Myocyte (in vitro differentiated cells): ENCODE data around the gene OR1E1. TPM values are rescaled to one million over a fixed set of nuclear protein-coding genes. Genes with fewer than 3 reads are reported as not detected.

Experiments used
- total RNA-seq: library from RNA; depleted of rRNA; stranded (reverse); fragments of >200 nt; gene quantifications from 2 replicates; pipeline ENCODE4 v1.2.3, GENCODE V29; 2014

Gene OR1E1
- total RNA-seq, 1 donor from 2014 or later: not detected

Other genes with a start within 250 kb of the OR1E1 start
- not detected in 2 replicates for gene OR1A2, start 200.9 kb downstream of the OR1E1 start, total RNA-seq
- gene OR1A1, start 190.7 kb downstream of the OR1E1 start, total RNA-seq: not detected in 2 replicates
- gene OR3A1, start 100.0 kb downstream of the OR1E1 start, total RNA-seq: not detected in 2 replicates
- gene OR3A2, start 12.1 kb downstream of the OR1E1 start, total RNA-seq: not detected in 2 replicates
- not detected in 2 replicates for gene OR3A3, start 13.0 kb upstream of the OR1E1 start, total RNA-seq
- gene OR1E2, start 35.4 kb upstream of the OR1E1 start, total RNA-seq: not detected in 2 replicates
- not detected in 2 replicates for gene SPATA22, start 73.4 kb upstream of the OR1E1 start, total RNA-seq
- 0.03 and 0.05 TPM in 2 replicates for gene ASPA, start 77.6 kb upstream of the OR1E1 start, total RNA-seq
- 0.08 and 0.26 TPM in 2 replicates for gene TRPV3, start 159.4 kb upstream of the OR1E1 start, total RNA-seq
- gene TRPV1, start 211.0 kb upstream of the OR1E1 start, total RNA-seq: 0.99 and 1.3 TPM in 2 replicates
- gene SHPK, start 237.8 kb upstream of the OR1E1 start, total RNA-seq: 3.5 and 4.8 TPM in 2 replicates
- gene CTNS, start 238.3 kb upstream of the OR1E1 start, total RNA-seq: 36.1 and 39.6 TPM in 2 replicates